HG03103 (cell line): ENCODE measurements around the gene AANAT.
A peak's percentile ranks its signal among the peaks of the same experiment; 100 is the strongest.

ENCODE experiments used
- ATAC-seq: cut with Tn5 transposase; IDR thresholded peaks from one replicate; pipeline ENCODE4 v1.9.1; 2021; ENCODE audit warnings: low read depth; ENCODE audit not compliant: unreplicated experiment

Gene AANAT

GRCh38 chr17:76485569-76485968 lies 18.2 kb downstream of the AANAT start:
- ATAC-seq, result no peak

DNA sequence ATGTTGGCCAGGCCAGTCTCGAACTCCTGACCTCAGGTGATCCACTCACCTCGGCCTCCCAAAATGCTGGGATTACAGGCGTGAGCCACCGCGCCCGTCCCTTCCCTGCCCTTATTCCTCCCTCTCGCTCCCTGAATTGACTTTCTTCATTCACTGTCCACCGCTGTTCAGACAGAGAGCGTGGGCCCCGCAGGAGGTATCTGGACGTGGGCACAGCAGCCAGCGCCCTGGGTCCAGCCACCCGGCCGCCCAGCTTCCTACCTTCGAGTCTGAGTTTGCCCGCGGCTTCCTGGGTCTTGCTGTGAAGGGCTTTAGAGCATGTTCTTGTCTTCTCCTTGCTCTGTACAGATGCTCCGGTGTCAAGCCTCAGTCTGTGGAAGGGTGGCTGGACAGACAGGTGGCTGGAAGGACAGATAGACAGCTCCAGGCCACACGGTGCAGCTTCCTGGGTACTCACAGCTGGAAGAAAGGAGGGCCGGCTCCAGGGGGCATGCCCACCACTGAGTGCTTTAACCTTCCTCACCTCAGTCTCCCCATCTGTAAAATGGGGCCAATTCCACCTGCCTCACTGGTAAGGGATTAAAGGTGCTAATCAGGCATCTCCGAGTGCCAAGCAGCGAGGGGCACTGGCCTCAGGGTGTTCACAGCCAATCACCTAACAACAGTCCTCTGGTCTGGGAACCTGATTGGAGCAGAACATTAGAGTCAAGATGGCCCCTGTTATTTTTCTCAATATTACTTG lies 20.2 kb downstream of the AANAT start:
- ATAC-seq, result no peak

- no peak for ATAC-seq
These were observed 22.8 kb downstream of the AANAT start for GRCh38 chr17:76490112-76490710.

GRCh38 chr17:76491271-76492122 lies 24.1 kb downstream of the AANAT start:
- no peak for ATAC-seq

DNA sequence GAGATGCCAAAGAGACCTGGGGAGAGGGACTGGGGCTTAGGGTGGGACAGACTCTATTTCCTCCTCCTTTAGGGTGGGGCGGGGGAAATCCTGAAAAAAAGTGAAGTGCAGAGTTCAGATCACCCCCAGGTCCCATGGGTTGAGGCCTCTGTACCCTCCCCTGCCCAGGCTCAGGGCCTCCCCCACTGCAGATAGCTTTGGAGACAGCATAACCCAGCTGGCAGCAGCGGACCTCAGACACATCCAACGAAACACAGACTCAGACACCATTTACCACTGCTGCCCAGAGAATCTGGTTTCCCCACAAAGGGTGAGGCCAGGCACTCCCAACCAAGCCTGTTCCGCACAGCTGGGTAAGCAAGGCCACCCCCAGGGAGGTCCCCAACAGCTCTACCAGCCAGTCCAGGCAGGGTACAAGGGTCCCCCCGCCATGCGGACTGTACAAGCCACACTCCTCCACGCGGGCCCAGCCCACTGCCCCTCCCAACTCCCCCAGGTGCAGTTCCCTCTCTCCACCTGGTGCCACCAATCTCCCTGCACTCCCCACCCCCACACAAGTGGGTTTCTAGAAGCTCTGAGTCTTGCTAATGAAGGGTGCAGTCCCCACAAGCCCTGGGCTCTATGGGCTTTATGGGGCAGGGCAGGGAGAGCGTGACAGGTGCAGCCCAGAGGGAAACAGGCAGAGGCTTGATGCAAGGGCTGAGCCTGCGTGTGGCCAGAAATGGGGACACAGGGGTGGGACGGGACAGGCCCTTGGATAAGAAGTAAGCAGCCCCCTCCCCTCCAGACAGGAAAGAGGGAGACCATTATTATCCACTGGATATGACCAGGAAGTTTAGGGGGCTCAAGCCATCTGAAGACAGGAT lies 25.0 kb downstream of the AANAT start:
- no peak for ATAC-seq

GRCh38 chr17:76492989-76493501 lies 25.6 kb downstream of the AANAT start:
- ATAC-seq, result no peak

DNA sequence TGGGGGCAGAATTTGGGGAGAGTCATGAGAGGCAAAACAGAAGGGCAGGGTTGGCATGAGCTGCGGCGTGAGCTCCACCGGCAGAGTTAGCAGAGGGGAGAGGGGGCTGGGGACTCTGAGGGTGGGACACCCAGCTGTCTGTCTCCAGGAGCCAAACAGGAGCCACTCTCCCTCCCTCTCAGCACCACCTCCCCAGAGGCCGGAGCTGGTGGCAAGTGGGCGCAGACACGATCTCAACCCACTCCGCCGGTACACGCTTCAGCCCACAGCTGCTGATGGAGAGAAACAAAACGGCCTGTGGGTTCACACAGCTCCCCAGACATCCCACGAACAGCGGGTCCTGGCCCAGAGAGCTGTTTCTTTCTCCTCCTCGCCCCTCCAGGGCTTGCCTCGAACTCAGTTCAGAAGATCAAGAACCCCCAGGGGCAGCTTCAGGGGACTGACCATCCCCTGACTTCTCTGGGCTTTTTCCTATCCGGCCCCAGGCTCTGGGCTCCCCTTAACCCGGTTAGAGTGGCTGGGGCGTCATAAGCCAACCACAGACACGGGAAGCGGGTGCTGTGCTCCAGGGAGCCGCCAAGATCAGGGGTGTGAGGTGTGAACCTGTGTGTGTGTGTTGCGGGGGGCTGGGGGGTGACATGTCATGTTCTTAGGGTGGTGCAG lies 26.2 kb downstream of the AANAT start:
- no peak for ATAC-seq

DNA sequence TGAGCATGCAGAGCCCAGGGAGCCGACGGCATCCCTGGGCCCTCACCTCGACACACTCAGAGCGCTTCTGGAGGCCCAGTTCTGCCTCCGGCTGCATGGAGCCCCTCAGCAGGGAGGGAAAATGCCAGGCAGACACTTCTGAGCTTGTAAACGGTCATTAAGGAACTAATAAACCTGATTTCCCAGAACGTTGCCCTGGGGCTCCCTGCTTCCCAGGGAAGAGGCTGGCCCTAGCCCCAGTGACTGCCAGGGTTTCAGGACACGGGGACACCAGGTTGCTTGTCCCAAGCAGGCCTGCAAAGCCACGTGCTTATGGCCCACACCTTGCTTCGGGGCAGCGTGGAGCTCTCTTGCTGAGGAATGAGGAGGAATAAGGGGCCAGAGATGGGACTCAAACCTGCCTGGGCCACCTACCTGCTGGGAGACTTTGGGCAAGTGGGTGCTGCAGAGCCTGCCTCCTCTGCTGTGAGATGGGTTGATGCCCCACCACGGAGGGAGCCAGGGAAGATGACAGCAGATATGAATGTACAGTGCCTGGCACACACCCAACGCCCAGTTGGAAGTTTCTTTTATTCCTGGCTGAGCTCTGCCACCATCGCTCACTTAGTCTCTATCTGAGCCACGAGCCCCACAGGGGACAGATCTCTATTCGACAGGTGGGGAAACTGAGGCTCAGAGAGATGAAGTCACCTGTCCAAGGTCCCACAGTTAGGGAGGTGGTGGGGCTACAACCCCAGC lies 28.4 kb downstream of the AANAT start:
- ATAC-seq, result no peak

DNA sequence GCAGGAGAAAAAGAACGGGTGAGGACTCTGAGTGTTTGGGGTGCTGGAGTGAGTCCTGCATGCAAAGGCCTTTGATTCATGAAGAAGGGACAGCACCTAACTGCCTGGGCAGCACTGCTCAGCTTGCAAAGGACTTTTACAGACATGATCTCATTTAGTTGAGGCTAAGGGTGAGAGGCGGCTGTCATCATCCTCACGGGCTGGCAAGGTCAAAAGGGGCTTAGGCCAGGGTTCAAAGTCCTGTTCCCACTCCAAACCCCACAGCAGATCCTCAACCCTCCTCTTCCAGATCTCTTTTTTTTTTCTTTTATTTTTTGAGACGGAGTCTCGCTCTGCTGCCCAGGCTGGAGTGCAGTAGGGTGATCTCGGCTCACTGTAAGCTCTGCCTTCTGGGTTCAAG lies 29.1 kb downstream of the AANAT start:
- ATAC-seq, result no peak

DNA sequence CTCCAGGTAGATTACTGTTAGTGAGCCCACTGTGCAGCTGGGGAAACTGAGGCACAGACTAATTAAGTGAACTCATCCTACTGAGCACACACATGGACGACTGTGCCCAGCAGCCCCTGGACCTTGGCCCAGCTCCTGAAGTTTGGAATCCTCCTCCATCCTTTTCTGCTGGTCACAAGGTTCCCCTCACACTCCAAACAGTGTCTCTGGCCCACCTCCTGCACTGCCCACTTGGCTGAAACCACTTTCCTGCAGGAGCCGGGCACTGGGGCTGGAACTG lies 30.2 kb downstream of the AANAT start:
- no peak for ATAC-seq

DNA sequence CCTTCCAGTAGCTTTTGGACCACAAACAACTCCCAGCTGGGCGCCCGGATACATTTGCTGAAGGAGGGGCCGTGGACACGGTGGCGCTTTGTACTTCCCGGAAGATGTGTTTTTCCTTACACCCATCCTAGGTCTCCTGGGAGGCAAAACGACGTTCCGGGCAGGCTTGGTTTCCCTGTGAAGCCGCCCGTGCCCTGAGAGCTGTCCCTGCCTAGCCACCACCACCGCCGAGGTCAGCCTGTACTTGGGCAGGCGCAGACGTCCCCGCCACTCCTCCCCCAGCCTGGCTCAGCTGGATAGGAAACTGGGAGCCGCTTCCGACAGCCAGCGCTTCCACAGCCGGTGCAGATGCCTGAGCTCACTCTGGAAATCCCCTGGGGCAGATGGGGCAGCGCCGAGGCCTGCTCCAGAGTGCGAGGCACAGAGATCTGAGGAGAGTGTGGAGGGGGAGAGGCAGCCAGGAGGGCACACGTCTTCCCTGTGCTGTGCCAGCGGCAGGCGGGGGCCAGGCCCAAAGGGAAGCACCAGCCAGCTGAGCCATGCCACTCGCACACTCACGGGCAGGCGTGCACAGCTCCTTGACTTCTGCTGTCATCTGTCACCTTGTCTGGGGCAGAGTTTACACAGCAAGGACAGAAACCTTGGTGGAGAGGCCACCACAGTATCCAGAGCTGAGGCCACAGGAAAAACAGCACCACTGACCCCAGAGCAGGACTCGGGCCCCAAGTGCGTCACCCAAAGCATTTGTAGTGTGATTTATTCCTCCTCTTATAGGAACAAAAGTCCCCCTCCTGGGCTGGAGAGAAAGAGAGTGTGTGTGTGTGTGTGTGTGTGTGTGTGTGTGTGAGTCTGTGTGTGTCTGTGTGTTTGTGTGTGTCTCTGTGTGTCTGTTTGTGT lies 30.8 kb downstream of the AANAT start:
- ATAC-seq, result no peak

GRCh38 chr17:76498876-76499251 lies 31.5 kb downstream of the AANAT start:
- ATAC-seq, result no peak

- ATAC-seq, result no peak
These were observed 31.9 kb downstream of the AANAT start for GRCh38 chr17:76499267-76499667.

- no peak for ATAC-seq
These were observed 32.8 kb downstream of the AANAT start for GRCh38 chr17:76500074-76500746.

DNA sequence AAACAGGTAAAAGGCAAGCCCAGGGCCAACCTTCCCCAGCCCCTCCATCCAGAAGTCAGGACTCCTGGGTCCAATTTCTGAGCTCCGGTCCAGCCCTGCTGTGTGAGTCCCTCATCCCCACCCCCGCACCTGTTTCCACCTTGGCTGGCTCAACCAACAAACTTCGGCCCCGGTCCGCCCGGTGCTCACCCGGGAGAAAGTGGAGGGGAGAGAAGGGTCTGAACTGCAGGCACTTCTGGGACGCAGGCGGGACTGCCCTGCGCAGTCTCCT lies 33.3 kb downstream of the AANAT start:
- peak; percentile 6 for ATAC-seq

GRCh38 chr17:76501018-76501826 lies 33.8 kb downstream of the AANAT start, which contains the start of gene RHBDF2:
TSS of gene RHBDF2 (minus strand) at chr17:76501423. CDS start at chr17:76481524, 19,899 bp downstream.
- ATAC-seq, result peak; percentile 55

GRCh38 chr17:76501827-76502307 lies 34.5 kb downstream of the AANAT start:
- no peak for ATAC-seq
